ENCODE data around the gene NDRG3. TPM values are rescaled to one million over a fixed set of nuclear protein-coding genes. Genes with fewer than 3 reads are reported as not detected.

NDRG3 gene
- total RNA-seq, 1 experiment from 2014 or later, result 23.6 TPM

DNA sequence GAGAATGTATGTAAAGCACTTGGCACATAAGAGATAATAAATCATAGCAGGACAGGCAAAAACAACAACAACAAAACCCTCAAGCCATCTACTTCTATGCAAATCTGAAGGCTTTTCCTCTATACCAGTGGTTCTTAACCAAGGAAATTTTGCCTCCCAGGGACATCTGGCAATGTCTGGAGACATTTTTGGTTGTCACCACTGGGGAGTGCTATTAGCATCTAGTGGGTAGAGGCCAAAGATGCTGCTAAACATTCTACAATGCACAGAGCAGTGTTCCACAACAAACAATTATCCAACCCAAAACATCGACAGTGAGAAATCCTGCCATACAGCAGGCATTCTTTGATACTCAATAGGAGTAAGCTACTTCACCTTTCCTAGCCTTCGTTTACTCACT, 28.2 kb downstream of the NDRG3 start:
- Histone ChIP-seq H3K79me1 (ENCODE audit: insufficient read depth, low read depth, low read length, poor library complexity, severe bottlenecking) (no peaks in the 10 kb centered on the region), H4K5ac (ENCODE audit: insufficient read length, low read depth, low read length) (no peak overlapping the region), H4K20me1 (ENCODE audit: control insufficient read depth, insufficient read depth, insufficient read length) (no peaks in the 10 kb centered on the region), H3T11ph (ENCODE audit: low read length) (no peak overlapping the region), H2BK15ac (ENCODE audit: low read depth, low read length) (no peak overlapping the region), H2BK120ac (ENCODE audit: low read depth, low read length, poor library complexity, severe bottlenecking) (no peak overlapping the region), H3K4ac (ENCODE audit: low read depth, low read length) (no peak overlapping the region), H2AFZ (ENCODE audit: low read length) (no peak overlapping the region), H2AK5ac (ENCODE audit: insufficient read length, low read length) (no peak overlapping the region), H4K8ac (replicated peaks; ENCODE audit: insufficient read length, low read depth, low read length) (no peak overlapping the region), H3K9ac (ENCODE audit: extremely low read depth, insufficient read length, low read length) (no peak overlapping the region), H4K91ac (ENCODE audit: insufficient read length, low read depth, low read length) (no peak overlapping the region), H3K14ac (ENCODE audit: insufficient read depth, low read length) (no peak overlapping the region), H2BK12ac (ENCODE audit: insufficient read length, low read depth, low read length) (no peak overlapping the region), H3K4me1 (ENCODE audit: insufficient read depth, low read length) (no peaks in the 10 kb centered on the region), H3K56ac (ENCODE audit: insufficient read length, low read depth, low read length) (no peak overlapping the region), H3K18ac (ENCODE audit: insufficient read length, low read depth, low read length) (no peak overlapping the region), H2BK5ac (ENCODE audit: insufficient read length, low read length) (no peak overlapping the region), H3K23ac (ENCODE audit: insufficient read length, low read depth, low read length) (no peak overlapping the region), H3K27ac (ENCODE audit: insufficient read length, low read depth, low read length) (no peak overlapping the region), H2BK20ac (ENCODE audit: low read depth, low read length, poor library complexity, severe bottlenecking) (no peak overlapping the region), H3K23me2 (ENCODE audit: insufficient read length, low read depth, low read length, poor library complexity, severe bottlenecking) (no peaks in the 10 kb centered on the region), H3K9me3 (ENCODE audit: control insufficient read depth, low read depth, low read length) (no peaks in the 10 kb centered on the region), H3K27me3 (ENCODE audit: insufficient read depth, low read length) (no peaks in the 10 kb centered on the region), H3K79me2 (ENCODE audit: insufficient read depth, low read length) (no peaks in the 10 kb centered on the region), H3K4me2 (ENCODE audit: insufficient read depth, insufficient read length, low read length) (no peak overlapping the region)
- TF ChIP-seq, protein P1, sequence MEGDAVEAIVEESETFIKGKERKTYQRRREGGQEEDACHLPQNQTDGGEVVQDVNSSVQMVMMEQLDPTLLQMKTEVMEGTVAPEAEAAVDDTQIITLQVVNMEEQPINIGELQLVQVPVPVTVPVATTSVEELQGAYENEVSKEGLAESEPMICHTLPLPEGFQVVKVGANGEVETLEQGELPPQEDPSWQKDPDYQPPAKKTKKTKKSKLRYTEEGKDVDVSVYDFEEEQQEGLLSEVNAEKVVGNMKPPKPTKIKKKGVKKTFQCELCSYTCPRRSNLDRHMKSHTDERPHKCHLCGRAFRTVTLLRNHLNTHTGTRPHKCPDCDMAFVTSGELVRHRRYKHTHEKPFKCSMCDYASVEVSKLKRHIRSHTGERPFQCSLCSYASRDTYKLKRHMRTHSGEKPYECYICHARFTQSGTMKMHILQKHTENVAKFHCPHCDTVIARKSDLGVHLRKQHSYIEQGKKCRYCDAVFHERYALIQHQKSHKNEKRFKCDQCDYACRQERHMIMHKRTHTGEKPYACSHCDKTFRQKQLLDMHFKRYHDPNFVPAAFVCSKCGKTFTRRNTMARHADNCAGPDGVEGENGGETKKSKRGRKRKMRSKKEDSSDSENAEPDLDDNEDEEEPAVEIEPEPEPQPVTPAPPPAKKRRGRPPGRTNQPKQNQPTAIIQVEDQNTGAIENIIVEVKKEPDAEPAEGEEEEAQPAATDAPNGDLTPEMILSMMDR (conservative IDR thresholded peaks at IDR 0.05), result peak; percentile 63
- Mint-ChIP-seq H3K4me3 (no peak overlapping the region), H3K4me1 (no peaks in the 10 kb centered on the region; a peak in 1 of 4 replicates), H3K27me3 (ENCODE audit: low read depth) (no peaks in the 10 kb centered on the region; the same call in 1 of the 2 replicates), H3K36me3 (ENCODE audit: insufficient read depth in 1 of 3, low read depth in 3 of 3) (peaks cover 0 to 4% (median 0%) of the 10 kb centered on the region in 3 experiments; a peak in 1 of 7 replicates), H3K27ac (no peak overlapping the region), H3K9me3 (no peaks in the 10 kb centered on the region)
- DNase-seq, result no peak
- WGBS (ENCODE audit: extremely low coverage, insufficient read length, low lambda C conversion rate), result no CpG with 5 or more reads among the region's 2 CpGs
